Naive thymus-derived CD4-positive, alpha-beta T cell (primary cell): ENCODE results near the gene WIZ. TPM values are rescaled to one million over a fixed set of nuclear protein-coding genes. Genes with fewer than 3 reads are reported as not detected.

ENCODE experiments used
- ATAC-seq: fragments of 150-1000 bp; cut with Tn5 transposase; 2 replicates; pipeline ENCODE4 v1.10.0; 2021; ENCODE audit warnings: mild to moderate bottlenecking, moderate library complexity
- CTCF ChIA-PET: fragments of 350-600 bp; sonication (Branson Sonifier 250); formaldehyde crosslinking; loops from one replicate; lab custom pipeline; 2021; ENCODE audit warnings: antibody characterized with exemption; lab: Charles Lee
- POLR2A ChIA-PET: fragments of 350-600 bp; sonication (Branson Sonifier 250); formaldehyde crosslinking; loops from one replicate; lab custom pipeline; 2021; ENCODE audit warnings: antibody characterized with exemption, inconsistent platforms; lab: Charles Lee
- DNase-seq, 9 donors: peaks; one replicate each; pipeline versions ENCODE4 v3.0.0 to v3.0.0-alpha.2; 2020 to 2022; ENCODE audit warnings: mixed read lengths in 1 of 9
- H3K27ac ChIP-seq: one replicate; pipeline ENCODE4 v1.7.0; 2013; ENCODE audit warnings: mild to moderate bottlenecking, low read depth, low read length, moderate library complexity
- H3K27me3 ChIP-seq, 2 donors: one replicate each; pipeline ENCODE4 v1.7.0; 2013; ENCODE audit warnings: low read length in 2 of 2, mild to moderate bottlenecking in 2 of 2, moderate library complexity in 2 of 2; ENCODE audit not compliant: control insufficient read depth in 2 of 2, insufficient read depth in 2 of 2
- H3K36me3 ChIP-seq, 3 experiments: 1 replicate in 2 of 3; 2 replicates in 1 of 3; pipeline ENCODE4 v1.7.0; 2013; ENCODE audit warnings: low read length in 3 of 3, mild to moderate bottlenecking in 3 of 3, moderate library complexity in 1 of 3; ENCODE audit not compliant: insufficient read depth in 3 of 3, control insufficient read depth in 2 of 3
- H3K4me1 ChIP-seq, 2 donors: one replicate each; pipeline ENCODE4 v1.7.0; 2013; ENCODE audit warnings: low read length in 2 of 2, mild to moderate bottlenecking in 2 of 2, moderate library complexity in 1 of 2; ENCODE audit not compliant: control insufficient read depth in 2 of 2, insufficient read depth in 2 of 2
- H3K4me3 ChIP-seq: 2 replicates; pipeline ENCODE4 v1.7.0; 2013; ENCODE audit warnings: mild to moderate bottlenecking, low read length
- H3K9me3 ChIP-seq, 3 experiments: 1 replicate in 2 of 3; 2 replicates in 1 of 3; pipeline ENCODE4 v1.7.0; 2013; ENCODE audit warnings: low read length in 3 of 3; ENCODE audit not compliant: control insufficient read depth in 2 of 3
- H3K27ac Mint-ChIP-seq, 9 donors: one replicate each; pipeline ENCODE4 v1.8.0; 2020 to 2022; ENCODE audit warnings: mixed read lengths in 9 of 9, mild to moderate bottlenecking in 8 of 9, moderate library complexity in 5 of 9, inconsistent platforms in 2 of 9
- H3K27me3 Mint-ChIP-seq, 5 donors: one replicate each; pipeline ENCODE4 v1.8.0; 2021 to 2022; ENCODE audit warnings: mixed read lengths in 5 of 5, mild to moderate bottlenecking in 1 of 5
- H3K36me3 Mint-ChIP-seq, 5 donors: one replicate each; pipeline ENCODE4 v1.8.0; 2020 to 2022; ENCODE audit warnings: mixed read lengths in 5 of 5, mild to moderate bottlenecking in 3 of 5, inconsistent platforms in 1 of 5
- H3K4me1 Mint-ChIP-seq, 7 donors: one replicate each; pipeline ENCODE4 v1.8.0; 2020 to 2022; ENCODE audit warnings: mixed read lengths in 7 of 7, mild to moderate bottlenecking in 3 of 7, inconsistent platforms in 1 of 7
- H3K4me3 Mint-ChIP-seq, 10 donors: one replicate each; pipeline ENCODE4 v1.8.0; 2020 to 2022; ENCODE audit warnings: mild to moderate bottlenecking in 10 of 10, mixed read lengths in 10 of 10, moderate library complexity in 6 of 10, inconsistent platforms in 2 of 10
- H3K9me3 Mint-ChIP-seq, 11 donors: one replicate each; pipeline ENCODE4 v1.8.0; 2020 to 2022; ENCODE audit warnings: mixed read lengths in 11 of 11, mild to moderate bottlenecking in 4 of 11, inconsistent platforms in 1 of 11, moderate library complexity in 1 of 11
- intact Hi-C, 2 donors: fragments of 100-400 bp; cut with micrococcal nuclease; formaldehyde crosslinking; loops; one replicate each; pipeline ENCODE4 v1.15.1; 2023
- polyA plus RNA-seq, 2 donors: library from polyadenylated mRNA; unstranded; fragments of 300-500 nt; fragmentation: Illumina TruSeq; gene quantifications; one replicate each; pipeline ENCODE4 v1.2.3, GENCODE V29; 2021
- total RNA-seq, 6 experiments: library from RNA in 5 of 6; stranded (reverse) in 5 of 6; gene quantifications; 1 replicate in 5 of 6; 2 replicates in 1 of 6; pipeline ENCODE4 v1.2.3 and lab custom pipeline; 2021 to 2026

The WIZ gene
- total and polyA plus RNA-seq, 7 experiments from 2014 or later = 0.91 to 34.9 (median 22.9) TPM

- ATAC-seq (peak; percentile 47), DNase-seq (no peak)
- H3K4me1 Mint-ChIP-seq = peaks cover 13 to 40% (median 33%) of the 10 kb centered on the region in 7 donors
- intact Hi-C loops = loop anchor here (1.0 to 10.0 kb wide), 16 partner anchors 39 to 1927 kb away; partner anchors contain the start of genes BRD4 (in 1 of the 2), C19orf44 (in 1 of the 2), CALR3 (in 1 of the 2) and DDA1 (in 1 of the 2)
- Histone ChIP-seq H3K27me3 (no peaks in the 10 kb centered on the region), H3K4me1 (peaks cover 24 to 28% of the 10 kb centered on the region in 2 donors), H3K4me3 (peak overlapping the region; percentile 98), H3K36me3 (peaks cover 0 to 11% (median 0%) of the 10 kb centered on the region in 3 experiments), H3K9me3 (no peaks in the 10 kb centered on the region), H3K27ac (peak overlapping the region; percentile 97)
- peak overlapping the region; percentile 93 to 100 (median 99) for H3K4me3 Mint-ChIP-seq
- CTCF ChIA-PET = interaction anchor here (0.6 to 2.6 kb wide), 10 partner anchors 8 to 288 kb away, joined by 3 to 16 read pairs (median 4); partner anchors contain the start of gene AKAP8L
- POLR2A ChIA-PET = interaction anchor here (0.6 to 3.9 kb wide), 18 partner anchors 10 to 944 kb away, joined by 3 to 94 read pairs (median 6); partner anchors contain the start of genes AKAP8L, BRD4, KLF2 and RASAL3
- H3K36me3 Mint-ChIP-seq = peaks cover 0 to 5% (median 0%) of the 10 kb centered on the region in 5 donors
- H3K27ac Mint-ChIP-seq = peak overlapping the region; percentile 91 to 100 (median 100)
- H3K9me3 Mint-ChIP-seq = peaks cover 0 to 4% (median 0%) of the 10 kb centered on the region in 11 donors
- no peaks in the 10 kb centered on the region for H3K27me3 Mint-ChIP-seq
These were observed 69.6 kb downstream of the WIZ start for GRCh38 chr19:15379999-15380647.

DNA sequence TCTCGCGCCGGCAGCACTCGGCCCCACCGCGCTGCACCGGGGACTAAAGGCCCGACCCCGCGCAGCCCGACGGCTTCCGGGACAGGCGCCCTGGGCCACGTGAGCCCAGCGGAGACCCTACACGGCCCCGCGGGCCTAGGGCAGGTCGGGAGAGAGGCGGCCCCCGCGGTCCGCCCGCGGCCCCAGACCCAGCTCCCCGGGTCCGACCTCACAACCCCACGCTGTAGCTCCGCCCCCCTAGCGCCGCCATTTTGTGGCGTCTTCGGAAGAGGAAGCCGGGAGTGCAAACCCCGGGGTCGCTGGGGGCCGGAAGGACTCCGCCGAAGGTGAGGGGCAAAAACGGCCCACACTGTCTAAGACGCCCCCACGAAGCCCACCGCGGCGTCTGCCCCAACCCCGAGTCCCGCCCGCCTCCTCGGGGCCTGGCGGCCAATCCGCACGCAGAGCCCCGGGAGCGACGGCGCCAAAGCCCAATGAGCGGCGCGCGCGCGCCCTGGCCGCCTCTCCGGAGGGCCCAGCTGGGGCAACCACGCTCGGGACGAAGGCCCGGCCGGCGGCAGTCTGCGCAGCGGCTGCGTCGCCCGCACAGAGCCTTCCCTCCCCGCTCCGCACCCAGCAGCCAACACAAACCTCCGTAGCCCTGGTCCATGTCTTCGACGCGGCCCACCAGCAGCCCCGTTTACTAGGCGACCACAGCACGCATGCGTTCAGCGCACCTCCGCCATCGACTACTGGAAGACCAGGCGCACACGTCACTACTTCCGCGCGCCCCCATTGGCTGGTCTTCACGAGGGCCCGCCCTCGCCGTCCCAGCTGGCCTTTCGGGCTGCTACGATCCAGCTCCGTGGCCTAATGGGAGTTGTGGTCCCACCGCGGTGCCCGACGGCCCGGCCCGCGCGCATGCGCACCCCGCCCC, 70.4 kb downstream of the WIZ start, which contains the start of gene AKAP8:
AKAP8 (minus strand) TSS at position 705 of the 916 bp plus-strand sequence; CDS start at position 649, 56 bp downstream.
- CTCF ChIA-PET = interaction anchor here (0.6 to 2.6 kb wide), 11 partner anchors 8 to 287 kb away, joined by 3 to 16 read pairs (median 4); partner anchors contain the start of gene AKAP8L
- Histone ChIP-seq H3K9me3 (no peaks in the 10 kb centered on the region), H3K4me1 (peaks cover 24 to 28% of the 10 kb centered on the region in 2 donors), H3K36me3 (peaks cover 0 to 18% (median 3%) of the 10 kb centered on the region in 3 experiments), H3K27me3 (no peaks in the 10 kb centered on the region), H3K27ac (peak within 1 kb of the TSS; percentile 97), H3K4me3 (peak within 1 kb of the TSS; percentile 98)
- peaks cover 0 to 5% (median 0%) of the 10 kb centered on the region in 5 donors for H3K36me3 Mint-ChIP-seq
- peaks cover 13 to 46% (median 35%) of the 10 kb centered on the region in 7 donors for H3K4me1 Mint-ChIP-seq
- H3K4me3 Mint-ChIP-seq = peak within 1 kb of the TSS; percentile 93 to 100 (median 99)
- DNase-seq = peak; percentile 93 to 99 (median 98)
- peaks cover 0 to 4% (median 0%) of the 10 kb centered on the region in 11 donors for H3K9me3 Mint-ChIP-seq
- POLR2A ChIA-PET = interaction anchor here (0.5 to 3.9 kb wide), 28 partner anchors 9 to 1836 kb away, joined by 3 to 94 read pairs (median 4); partner anchors contain the start of genes AKAP8L, BRD4, HSH2D and KLF2
- peak within 1 kb of the TSS; percentile 97 to 100 (median 100) for H3K27ac Mint-ChIP-seq
- intact Hi-C loops = loop anchor here (1.0 to 10.0 kb wide), 15 partner anchors 40 to 1928 kb away; partner anchors contain the start of genes BRD4 (in 1 of the 2), C19orf44 (in 1 of the 2), CALR3 (in 1 of the 2) and DDA1 (in 1 of the 2)
- no peaks in the 10 kb centered on the region for H3K27me3 Mint-ChIP-seq
- ATAC-seq = peak; percentile 96

DNA sequence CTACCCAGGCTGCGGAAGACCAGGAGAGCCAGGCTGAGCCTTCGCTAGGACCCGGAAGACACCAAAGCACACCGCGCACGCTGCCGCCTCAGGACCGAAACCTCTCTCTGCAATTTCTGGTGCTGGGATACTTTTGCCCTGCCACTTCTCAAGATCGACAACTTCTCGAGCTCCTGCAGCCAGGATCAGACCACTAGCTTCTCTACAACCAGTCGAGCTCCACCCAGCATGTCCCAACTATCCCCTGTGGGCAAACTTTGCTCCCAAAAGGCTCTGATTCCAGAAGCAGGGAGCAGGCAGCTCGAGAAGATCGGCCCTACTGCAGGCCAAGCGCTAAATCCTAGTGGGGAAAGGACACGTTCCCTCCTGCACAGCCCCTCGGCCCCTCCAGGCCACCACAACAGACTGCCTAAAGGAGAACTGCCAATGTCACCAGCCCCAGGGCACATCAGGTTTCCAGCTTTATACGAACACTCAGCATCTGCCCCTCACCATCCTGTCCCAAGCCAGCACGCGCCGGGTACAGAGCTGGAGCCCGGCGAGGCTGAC, 71.1 kb downstream of the WIZ start:
- Mint-ChIP-seq H3K9me3 (peaks cover 0 to 4% (median 0%) of the 10 kb centered on the region in 11 donors), H3K27me3 (no peaks in the 10 kb centered on the region), H3K4me1 (peaks cover 17 to 50% (median 35%) of the 10 kb centered on the region in 7 donors), H3K4me3 (peak overlapping the region; percentile 93 to 100 (median 99)), H3K27ac (peak overlapping the region; percentile 87 to 100 (median 96)), H3K36me3 (peaks cover 0 to 5% (median 3%) of the 10 kb centered on the region in 5 donors)
- POLR2A ChIA-PET = interaction anchor here (0.6 to 3.9 kb wide), 23 partner anchors 8 to 1837 kb away, joined by 3 to 94 read pairs (median 5); partner anchors contain the start of genes AKAP8L, BRD4, HSH2D and KLF2
- Histone ChIP-seq H3K4me1 (peaks cover 24 to 28% of the 10 kb centered on the region in 2 donors), H3K4me3 (peak overlapping the region; percentile 98), H3K36me3 (peaks cover 0 to 25% (median 3%) of the 10 kb centered on the region in 3 experiments), H3K27ac (peak overlapping the region; percentile 97), H3K9me3 (no peaks in the 10 kb centered on the region), H3K27me3 (no peaks in the 10 kb centered on the region)
- intact Hi-C loops = loop anchor here (1.0 to 10.0 kb wide), 16 partner anchors 41 to 1929 kb away; partner anchors contain the start of genes BRD4 (in 1 of the 2), C19orf44 (in 1 of the 2), CALR3 (in 1 of the 2) and DDA1 (in 1 of the 2)
- CTCF ChIA-PET = interaction anchor here (0.6 to 2.6 kb wide), 7 partner anchors 9 to 177 kb away, joined by 3 to 16 read pairs (median 3); partner anchors contain the start of gene AKAP8L
- DNase-seq (peak in 8 of 9 donors; percentile 33 to 55 (median 46)), ATAC-seq (no peak)

DNA sequence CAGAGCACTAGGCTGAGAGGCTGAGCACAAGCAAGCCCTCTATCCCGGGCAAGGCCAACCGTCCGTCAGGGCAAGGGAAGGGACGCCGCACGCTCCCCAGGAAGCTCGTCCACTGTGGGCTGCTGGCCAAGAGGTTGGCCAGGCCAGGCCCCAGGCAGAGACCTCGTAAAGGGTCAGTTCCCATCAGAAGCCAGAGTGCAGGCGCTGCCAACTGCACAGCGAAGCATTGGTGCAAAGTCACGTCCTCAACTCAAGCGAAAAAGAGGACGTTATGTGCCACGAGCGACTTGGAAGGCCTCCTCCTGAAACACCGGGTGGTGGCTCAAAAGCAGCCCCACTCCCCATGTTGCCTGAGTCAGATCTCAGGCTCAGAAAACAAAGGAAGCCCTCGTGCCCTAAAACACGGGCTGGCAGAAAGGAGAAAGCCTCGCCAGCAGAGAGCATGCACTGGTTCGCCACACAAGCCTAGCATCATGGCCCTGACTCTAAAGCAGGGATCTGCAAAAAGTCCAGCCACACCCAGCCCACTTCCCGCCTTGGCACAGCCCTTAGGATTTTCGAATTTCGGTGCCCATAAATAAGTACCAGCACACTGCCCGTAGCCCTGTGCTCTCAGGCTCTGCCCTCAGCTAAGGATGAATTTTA, 74.8 kb downstream of the WIZ start:
- Histone ChIP-seq H3K4me1 (peaks cover 17 to 22% of the 10 kb centered on the region in 2 donors), H3K4me3 (no peak overlapping the region), H3K27ac (no peak overlapping the region), H3K9me3 (no peaks in the 10 kb centered on the region), H3K36me3 (peaks cover 19 to 62% (median 21%) of the 10 kb centered on the region in 3 experiments), H3K27me3 (no peaks in the 10 kb centered on the region)
- Mint-ChIP-seq H3K9me3 (peaks cover 0 to 4% (median 0%) of the 10 kb centered on the region in 11 donors), H3K4me1 (peaks cover 18 to 40% (median 30%) of the 10 kb centered on the region in 7 donors), H3K27ac (peak overlapping the region in 1 of 9 donors; percentile 31), H3K4me3 (no peak overlapping the region), H3K36me3 (peaks cover 0 to 19% (median 4%) of the 10 kb centered on the region in 5 donors), H3K27me3 (no peaks in the 10 kb centered on the region)
- ATAC-seq = no peak
- ChIA-PET POLR2A (interaction anchor here (0.6 to 1.0 kb wide), 2 partner anchors 15 to 44 kb away, joined by 3 to 5 read pairs; partner anchors contain the start of gene AKAP8L), CTCF (interaction anchor here (2.5 kb wide), 1 partner anchor 44 kb away, joined by 9 read pairs; the partner anchor contains the start of gene AKAP8L)
- DNase-seq = no peak
- intact Hi-C loops = loop anchor here (5.0 to 10.0 kb wide), 3 partner anchors 200 to 1932 kb away; partner anchors contain the start of genes DDA1 (in 1 of the 2), EPS15L1 (in 1 of the 2) and MRPL34 (in 1 of the 2)

GRCh38 chr19:15374105-15374651, 75.6 kb downstream of the WIZ start:
- Mint-ChIP-seq H3K4me1 (peaks cover 18 to 40% (median 30%) of the 10 kb centered on the region in 7 donors), H3K27ac (no peak overlapping the region)
- CTCF ChIA-PET = no interaction called here

More at GRCh38 chr19:15374105-15374651, 75.6 kb downstream of the WIZ start:
- Mint-ChIP-seq H3K4me3 (no peak overlapping the region), H3K36me3 (peaks cover 0 to 19% (median 4%) of the 10 kb centered on the region in 5 donors), H3K27me3 (no peaks in the 10 kb centered on the region), H3K9me3 (no peaks in the 10 kb centered on the region)
- ATAC-seq = no peak
- no peak overlapping the region for H3K4me3 ChIP-seq
- H3K4me1 ChIP-seq = peaks cover 17 to 22% of the 10 kb centered on the region in 2 donors
- H3K27me3 ChIP-seq = no peaks in the 10 kb centered on the region
- no peak for DNase-seq
- no peak overlapping the region for H3K27ac ChIP-seq
- POLR2A ChIA-PET = no interaction called here
- peaks cover 23 to 68% (median 23%) of the 10 kb centered on the region in 3 experiments for H3K36me3 ChIP-seq
- intact Hi-C loops = loop anchor here in 1 of 2 donors (10.0 kb wide), 1 partner anchor 199 kb away; no protein-coding TSS in a partner anchor
- no peaks in the 10 kb centered on the region for H3K9me3 ChIP-seq
